H1 (cell line): Measurements from ENCODE around the gene S100A4. TPM values are rescaled to one million over a fixed set of nuclear protein-coding genes. Genes with fewer than 3 reads are reported as not detected.

ENCODE experiments used
- ASH2L ChIP-seq: fragments of 200-600, 300-600 bp; sonication (generic); IDR thresholded peaks from one replicate; pipeline ENCODE4 v1.7.1; 2017; ENCODE audit warnings: low read length
- BCL11A ChIP-seq, 2 experiments: IDR thresholded peaks; one replicate each; pipeline ENCODE4 v1.6.1; 2011; ENCODE audit warnings: low read depth in 2 of 2, low read length in 2 of 2, mild to moderate bottlenecking in 2 of 2
- EZH2 ChIP-seq: fragments of 200-600 bp; sonication (generic); IDR thresholded peaks from 2 replicates; pipeline ENCODE4 v1.7.1; 2012; ENCODE audit warnings: low read depth, mild to moderate bottlenecking, moderate library complexity, low read length, inconsistent platforms; ENCODE audit not compliant: severe bottlenecking
- GABPA ChIP-seq: IDR thresholded peaks from 2 replicates; pipeline ENCODE4 v1.6.1; 2011; ENCODE audit warnings: mild to moderate bottlenecking, low read length, moderate library complexity, borderline replicate concordance; ENCODE audit not compliant: insufficient read depth
- GTF2F1 ChIP-seq: IDR thresholded peaks from 2 replicates; pipeline ENCODE4 v1.6.1; 2012; ENCODE audit warnings: low read depth, low read length, improper control_type of control experiment, borderline replicate concordance
- HDAC2 ChIP-seq, 2 experiments: fragments of 300-600 bp in 1 of 2; sonication (generic) in 1 of 2; IDR thresholded peaks; 2 replicates each; pipeline ENCODE4 v1.6.1; 2011 to 2012; ENCODE audit warnings: low read depth in 2 of 2, low read length in 2 of 2, mild to moderate bottlenecking in 2 of 2, moderate library complexity in 2 of 2, borderline replicate concordance in 1 of 2, inconsistent platforms in 1 of 2
- JUND ChIP-seq: IDR thresholded peaks from 2 replicates; pipeline ENCODE4 v1.6.1; 2011; ENCODE audit warnings: mild to moderate bottlenecking, improper control_type of control experiment, low read length
- KDM5A ChIP-seq: fragments of 200-600 bp; IDR thresholded peaks from 2 replicates; pipeline ENCODE4 v1.7.1; 2012; ENCODE audit warnings: mild to moderate bottlenecking, low read length, inconsistent platforms, mixed read lengths
- NANOG ChIP-seq: IDR thresholded peaks from 2 replicates; pipeline ENCODE4 v1.6.1; 2011; ENCODE audit warnings: low read length, low read depth, mild to moderate bottlenecking, inconsistent platforms; ENCODE audit not compliant: insufficient read depth, poor library complexity, severe bottlenecking
- NRF1 ChIP-seq: IDR thresholded peaks from 2 replicates; pipeline ENCODE4 v1.6.1; 2011; ENCODE audit warnings: mild to moderate bottlenecking, low read depth, low read length, improper control_type of control experiment
- POU5F1 ChIP-seq: IDR thresholded peaks from 2 replicates; pipeline ENCODE4 v1.6.1; 2011; ENCODE audit warnings: low read depth, mild to moderate bottlenecking, low read length, moderate library complexity
- RAD21 ChIP-seq, 2 experiments: IDR thresholded peaks in 1 of 2; conservative IDR thresholded peaks in 1 of 2; 2 replicates each; pipeline ENCODE4 v1.6.1; 2011; ENCODE audit warnings: low read depth in 2 of 2, low read length in 2 of 2, improper control_type of control experiment in 1 of 2, inconsistent platforms in 1 of 2, mild to moderate bottlenecking in 1 of 2, moderate library complexity in 1 of 2
- SIRT6 ChIP-seq: IDR thresholded peaks from one replicate; pipeline ENCODE4 v1.7.1; 2012; ENCODE audit warnings: low read length, inconsistent platforms
- SIX5 ChIP-seq: IDR thresholded peaks from 2 replicates; pipeline ENCODE4 v1.6.1; 2011; ENCODE audit warnings: mild to moderate bottlenecking, low read depth, low read length
- SRF ChIP-seq: IDR thresholded peaks from 2 replicates; pipeline ENCODE4 v1.6.1; 2011; ENCODE audit warnings: mild to moderate bottlenecking, low read depth, low read length, moderate library complexity
- TEAD4 ChIP-seq: IDR thresholded peaks from 2 replicates; pipeline ENCODE4 v1.6.1; 2012; ENCODE audit warnings: low read depth, low read length, inconsistent platforms, mixed read lengths
- YY1 ChIP-seq: IDR thresholded peaks from 2 replicates; pipeline ENCODE4 v1.6.1; 2011; ENCODE audit warnings: low read depth, mild to moderate bottlenecking, low read length
- polyA plus RNA-seq, 7 experiments: library from polyadenylated mRNA; depleted of rRNA in 3 of 7; stranded (reverse) in 5 of 7; unstranded in 2 of 7; fragments of >200 nt in 5 of 7; fragments of 200-250 nt in 2 of 7; gene quantifications; 1 replicate in 5 of 7; 2 replicates in 1 of 7; 4 replicates in 1 of 7; pipeline versions ENCODE4 v1.2.1 to v1.2.3, GENCODE V29; 2011 to 2013; ENCODE audit warnings: missing spikeins in 2 of 7, mixed read lengths in 2 of 7
- total RNA-seq: library from RNA; stranded (reverse); fragmentation: NEBNext Ultra II Directional; extraction: Animal tissue kit (Norgen Biotek cat#: 25700); gene quantifications from 2 replicates; pipeline ENCODE4 v1.2.1, GENCODE V29; 2021
- TF ChIP-seq, protein P1 (sequence below): IDR thresholded peaks from 2 replicates; pipeline ENCODE4 v1.6.1; 2012; ENCODE audit warnings: inconsistent platforms
- TF ChIP-seq, protein P2 (sequence below): IDR thresholded peaks from 2 replicates; pipeline ENCODE4 v1.6.1; 2011; ENCODE audit warnings: low read depth, mild to moderate bottlenecking, low read length; ENCODE audit not compliant: insufficient read depth
- TF ChIP-seq, protein P3 (sequence below): IDR thresholded peaks from 2 replicates; pipeline ENCODE4 v1.6.1; 2012; ENCODE audit warnings: low read length, inconsistent platforms

S100A4 gene
- total and polyA plus RNA-seq, 2 of the 8 experiments (the other 6 are each of a cell fraction or from before 2014, with no cell fraction given): 36.3 to 85.4 TPM

DNA sequence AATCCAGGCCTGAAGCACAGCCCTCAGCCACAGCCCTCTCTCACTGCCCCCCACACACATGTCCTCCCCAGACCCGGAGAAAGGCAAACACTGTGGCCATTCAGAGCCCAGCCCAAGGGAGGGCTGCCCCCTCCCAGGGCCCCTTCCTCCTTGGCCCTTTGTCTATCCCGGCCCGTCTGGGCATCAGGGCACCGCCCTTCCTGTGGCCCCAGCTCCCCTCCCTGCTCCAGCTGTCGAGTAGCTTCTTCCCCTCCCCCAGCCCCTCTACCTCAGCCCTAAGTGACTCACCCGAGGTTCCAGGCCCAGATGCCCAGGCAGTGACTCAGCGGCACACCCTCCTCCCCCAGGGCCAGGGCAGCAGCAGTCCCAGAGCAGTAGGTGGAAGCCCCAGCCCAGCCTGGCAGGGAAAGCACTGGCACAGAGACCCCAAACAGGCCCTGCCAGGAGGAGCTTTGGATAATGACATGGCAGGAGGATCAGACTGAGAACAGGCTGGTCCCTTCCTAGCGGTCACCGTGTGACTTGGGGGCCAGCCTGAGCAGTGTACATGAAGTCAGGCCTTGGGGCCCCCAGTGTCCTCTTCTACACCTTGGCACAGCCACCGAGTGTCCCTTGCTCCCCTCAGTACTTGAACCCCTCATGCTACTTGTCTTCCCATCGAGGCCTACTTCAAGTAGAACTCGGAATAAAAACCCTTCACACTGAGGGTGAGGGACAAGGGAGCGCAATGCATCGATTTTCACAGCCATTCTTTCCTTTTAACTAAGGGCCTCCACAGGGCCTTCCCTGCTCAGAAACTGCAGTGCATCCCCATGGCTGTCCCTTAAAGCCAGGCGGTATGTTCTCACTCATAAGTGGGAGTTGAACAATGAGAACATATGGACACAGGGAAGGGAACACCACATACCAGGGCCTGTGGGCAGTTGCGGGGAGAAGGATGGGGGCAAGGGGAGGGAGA is 21.1 kb upstream of the S100A4 start (continued):
- TF ChIP-seq GTF2F1 (no peak), JUND (peak; percentile 99), SIX5 (no peak), POU5F1 (no peak), NRF1 (no peak), YY1 (0 out of 2 replicates have a peak, but pooled peaks have one; percentile 9), HDAC2 (IDR thresholded peaks at IDR 0.05; ENCODE audit: borderline replicate concordance in 1 of 2, low read depth in 2 of 2, low read length in 2 of 2) (no peak), RAD21 (IDR thresholded peaks at IDR 0.05 in 1 of 2, conservative IDR thresholded peaks at IDR 0.05 in 1 of 2; ENCODE audit: low read depth in 2 of 2, low read length in 2 of 2) (no peak; a peak in 2 of 4 replicates), GABPA (no peak), TEAD4 (no peak), KDM5A (no peak), BCL11A (IDR thresholded peaks at IDR 0.05; ENCODE audit: low read depth in 2 of 2, low read length in 2 of 2) (no peak), NANOG (no peak), EZH2 (no peak), SRF (no peak), SIRT6 (no peak), ASH2L (peak; percentile 69)
- TF ChIP-seq, protein P1, sequence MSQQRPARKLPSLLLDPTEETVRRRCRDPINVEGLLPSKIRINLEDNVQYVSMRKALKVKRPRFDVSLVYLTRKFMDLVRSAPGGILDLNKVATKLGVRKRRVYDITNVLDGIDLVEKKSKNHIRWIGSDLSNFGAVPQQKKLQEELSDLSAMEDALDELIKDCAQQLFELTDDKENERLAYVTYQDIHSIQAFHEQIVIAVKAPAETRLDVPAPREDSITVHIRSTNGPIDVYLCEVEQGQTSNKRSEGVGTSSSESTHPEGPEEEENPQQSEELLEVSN: no peak
- TF ChIP-seq, protein P2, sequence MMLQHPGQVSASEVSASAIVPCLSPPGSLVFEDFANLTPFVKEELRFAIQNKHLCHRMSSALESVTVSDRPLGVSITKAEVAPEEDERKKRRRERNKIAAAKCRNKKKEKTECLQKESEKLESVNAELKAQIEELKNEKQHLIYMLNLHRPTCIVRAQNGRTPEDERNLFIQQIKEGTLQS: peak; percentile 55; the same call in 1 of the 2 replicates
- TF ChIP-seq, protein P3, sequence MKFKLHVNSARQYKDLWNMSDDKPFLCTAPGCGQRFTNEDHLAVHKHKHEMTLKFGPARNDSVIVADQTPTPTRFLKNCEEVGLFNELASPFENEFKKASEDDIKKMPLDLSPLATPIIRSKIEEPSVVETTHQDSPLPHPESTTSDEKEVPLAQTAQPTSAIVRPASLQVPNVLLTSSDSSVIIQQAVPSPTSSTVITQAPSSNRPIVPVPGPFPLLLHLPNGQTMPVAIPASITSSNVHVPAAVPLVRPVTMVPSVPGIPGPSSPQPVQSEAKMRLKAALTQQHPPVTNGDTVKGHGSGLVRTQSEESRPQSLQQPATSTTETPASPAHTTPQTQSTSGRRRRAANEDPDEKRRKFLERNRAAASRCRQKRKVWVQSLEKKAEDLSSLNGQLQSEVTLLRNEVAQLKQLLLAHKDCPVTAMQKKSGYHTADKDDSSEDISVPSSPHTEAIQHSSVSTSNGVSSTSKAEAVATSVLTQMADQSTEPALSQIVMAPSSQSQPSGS: no peak
